A549 (cell line): ENCODE measurements around the gene TNIK. TPM values are rescaled to one million over a fixed set of nuclear protein-coding genes. Genes with fewer than 3 reads are reported as not detected.
"Not testable (repeated sequence)": the region's sequence is repeated elsewhere in the genome, so short reads cannot be mapped to it uniquely, and the experiment has no call there.

Source experiments
- ATAC-seq, 2 experiments: fragments of 200-7000 bp in 1 of 2; fragments of >200 bp in 1 of 2; cut with Nextera tagmentation in 1 of 2; cut with Tn5 transposase in 1 of 2; 3 replicates each; pipeline versions ENCODE4 v1.8.0 to v1.9.1; 2018 to 2020; ENCODE audit warnings: mild to moderate bottlenecking in 1 of 2, moderate library complexity in 1 of 2
- CTCF ChIA-PET: fragments of 300-600 bp; sonication (Branson Sonifier 250); formaldehyde crosslinking; extraction: SDS; loops from one replicate; lab custom pipeline; 2021; ENCODE audit warnings: antibody characterized with exemption, inconsistent platforms; lab: Yijun Ruan, JAX
- POLR2A ChIA-PET: fragments of 350-600 bp; formaldehyde crosslinking; extraction: SDS; loops from one replicate; lab custom pipeline; 2021; ENCODE audit warnings: antibody characterized with exemption, inconsistent platforms; lab: Yijun Ruan, JAX
- DNase-seq, 2 experiments: peaks; one replicate each; pipeline versions ENCODE4 v3.0.0 to v3.0.0-alpha.2; 2011 to 2016; ENCODE audit warnings: low read depth in 1 of 2, low spot score in 1 of 2
- FAIRE-seq: peaks from 2 replicates; lab custom pipeline; 2011; peaks lifted over from hg19 to GRCh38; lab: Jason Lieb, UNC
- H3K27ac ChIP-seq, 2 experiments: fragments of >200 bp; sonication (Bioruptor Twin); formaldehyde crosslinking; 3 replicates each; pipeline ENCODE4 v1.5.1; 2016 to 2017
- H3K4me1 ChIP-seq: fragments of >200 bp; sonication (Bioruptor Twin); formaldehyde crosslinking; 3 replicates; pipeline ENCODE4 v1.6.1; 2016
- H3K4me2 ChIP-seq: fragments of >200 bp; sonication (Bioruptor Twin); formaldehyde crosslinking; 3 replicates; pipeline ENCODE4 v1.6.1; 2016
- H3K4me3 ChIP-seq: fragments of >200 bp; sonication (Bioruptor Twin); formaldehyde crosslinking; 3 replicates; pipeline ENCODE4 v1.5.1; 2016
- H3K9me3 ChIP-seq: fragments of >200 bp; sonication (Bioruptor Twin); formaldehyde crosslinking; 3 replicates; pipeline ENCODE4 v1.6.1; 2016
- ATOH8 ChIP-seq: fragments of 250-450 bp; sonication (Bioruptor Pico); IDR thresholded peaks from 2 replicates; pipeline ENCODE4 v1.5.0; 2020; ENCODE audit warnings: low read depth, mild to moderate bottlenecking, moderate library complexity
- CBX8 ChIP-seq: fragments of 200-600 bp; sonication (generic); IDR thresholded peaks from 2 replicates; pipeline ENCODE4 v1.6.1; 2016
- CHD2 ChIP-seq: fragments of 150-350 bp; IDR thresholded peaks from 2 replicates; pipeline ENCODE4 v1.6.1; 2014; ENCODE audit warnings: low read length; ENCODE audit not compliant: partially characterized antibody
- ESRRA ChIP-seq: fragments of 150-350 bp; IDR thresholded peaks from 2 replicates; pipeline ENCODE4 v1.6.1; 2014; ENCODE audit warnings: mild to moderate bottlenecking, low read length, borderline replicate concordance
- FOSL2 ChIP-seq, 2 experiments: fragments of 450-650 bp in 1 of 2; fragments of >200 bp in 1 of 2; sonication (Bioruptor Twin) in 1 of 2; formaldehyde crosslinking; IDR thresholded peaks; 2 replicates each; pipeline versions ENCODE4 v1.5.0 to v1.6.1; 2016 to 2020; ENCODE audit warnings: mild to moderate bottlenecking in 1 of 2, moderate library complexity in 1 of 2
- FOXS1 ChIP-seq: fragments of 250-450 bp; sonication (Bioruptor Pico); IDR thresholded peaks from 2 replicates; pipeline ENCODE4 v1.5.0; 2020; ENCODE audit warnings: mild to moderate bottlenecking, moderate library complexity
- GATA3 ChIP-seq: IDR thresholded peaks from 2 replicates; pipeline ENCODE4 v1.6.1; 2012; ENCODE audit warnings: borderline replicate concordance
- HEYL ChIP-seq: fragments of 250-450 bp; sonication (Bioruptor Pico); IDR thresholded peaks from 2 replicates; pipeline ENCODE4 v1.8.0; 2021; ENCODE audit warnings: mild to moderate bottlenecking, moderate library complexity
- JUN ChIP-seq, 2 experiments: fragments of >200 bp; sonication (Bioruptor Twin); formaldehyde crosslinking; IDR thresholded peaks; 2 replicates in 1 of 2; 3 replicates in 1 of 2; pipeline ENCODE4 v1.6.1; 2016 to 2017
- JUNB ChIP-seq: fragments of >200 bp; sonication (Bioruptor Twin); formaldehyde crosslinking; IDR thresholded peaks from 2 replicates; pipeline ENCODE4 v1.6.1; 2016
- NPAS2 ChIP-seq: fragments of 250-450 bp; sonication (Bioruptor Pico); IDR thresholded peaks from 2 replicates; pipeline ENCODE4 v1.8.0; 2022; ENCODE audit warnings: mild to moderate bottlenecking, moderate library complexity, borderline replicate concordance
- NR3C1 ChIP-seq: fragments of >200 bp; sonication (Bioruptor Twin); formaldehyde crosslinking; IDR thresholded peaks from 3 replicates; pipeline ENCODE4 v1.6.1; 2017
- PHF8 ChIP-seq: fragments of 200-600 bp; sonication (generic); IDR thresholded peaks from 2 replicates; pipeline ENCODE4 v1.6.1; 2016; ENCODE audit warnings: low read depth, mild to moderate bottlenecking, antibody characterized with exemption, moderate library complexity, borderline replicate concordance
- POLR2A ChIP-seq: IDR thresholded peaks from 2 replicates; pipeline ENCODE4 v1.6.1; 2012; ENCODE audit warnings: mild to moderate bottlenecking, low read length
- POLR2AphosphoS2 ChIP-seq: conservative IDR thresholded peaks from 2 replicates; pipeline ENCODE4 v1.6.1; 2012; ENCODE audit warnings: low read length, improper control_type of control experiment, inconsistent platforms
- RNF2 ChIP-seq: fragments of 200-600 bp; sonication (generic); IDR thresholded peaks from 2 replicates; pipeline ENCODE4 v1.6.1; 2016; ENCODE audit warnings: low read depth, mild to moderate bottlenecking, antibody characterized with exemption, moderate library complexity, borderline replicate concordance
- SMC3 ChIP-seq: fragments of >200 bp; sonication (Bioruptor Twin); formaldehyde crosslinking; IDR thresholded peaks from 3 replicates; pipeline ENCODE4 v1.6.1; 2018; ENCODE audit warnings: inconsistent platforms
- ZC3H11A ChIP-seq: fragments of 450-650 bp; IDR thresholded peaks from 2 replicates; pipeline ENCODE4 v1.6.1; 2014; ENCODE audit warnings: antibody characterized with exemption, mild to moderate bottlenecking
- ZFP36 ChIP-seq: fragments of 450-650 bp; IDR thresholded peaks from 2 replicates; pipeline ENCODE4 v1.6.1; 2014; ENCODE audit warnings: borderline replicate concordance; ENCODE audit not compliant: partially characterized antibody
- ZNF302 ChIP-seq: fragments of 250-450 bp; sonication (Bioruptor Pico); IDR thresholded peaks from 2 replicates; pipeline ENCODE4 v1.9.0; 2021; ENCODE audit warnings: inconsistent platforms, mild to moderate bottlenecking, moderate library complexity
- WGBS: methylation state at CpG from one replicate; pipeline ENCODE4 v1.1.6; 2017; ENCODE audit errors: missing lambda C conversion rate; 5-methylcytosine and 5-hydroxymethylcytosine counted together
- polyA plus RNA-seq, 4 experiments: library from polyadenylated mRNA; depleted of rRNA in 3 of 4; stranded (reverse); fragments of >200 nt; fragmentation: RNase III in 1 of 4; extraction: RNeasy Plus Mini Kit Qiagen cat#74134 plus additional on column Dnase treatment in 1 of 4; gene quantifications; 2 replicates in 3 of 4; 3 replicates in 1 of 4; pipeline ENCODE4 v1.2.3, GENCODE V29; 2011 to 2017
- TF ChIP-seq, protein P1 (sequence below): IDR thresholded peaks from 2 replicates; pipeline ENCODE4 v1.6.1; 2012
- TF ChIP-seq, protein P2 (sequence below): fragments of 250-450 bp; sonication (Bioruptor Pico); IDR thresholded peaks from 2 replicates; pipeline ENCODE4 v1.5.0; 2021; ENCODE audit warnings: mild to moderate bottlenecking, moderate library complexity, borderline replicate concordance
- TF ChIP-seq, protein P3 (sequence below): fragments of >200 bp; sonication (Bioruptor Twin); formaldehyde crosslinking; IDR thresholded peaks from 3 replicates; pipeline ENCODE4 v1.5.1; 2016
- TF ChIP-seq, protein P4 (sequence below): fragments of >200 bp; sonication (Bioruptor Twin); formaldehyde crosslinking; IDR thresholded peaks from 3 replicates; pipeline ENCODE4 v1.6.1; 2016

The TNIK gene
- polyA plus RNA-seq, 2 of the 4 experiments (the other 2 are of a cell fraction), result 1.6 to 1.8 TPM

DNA sequence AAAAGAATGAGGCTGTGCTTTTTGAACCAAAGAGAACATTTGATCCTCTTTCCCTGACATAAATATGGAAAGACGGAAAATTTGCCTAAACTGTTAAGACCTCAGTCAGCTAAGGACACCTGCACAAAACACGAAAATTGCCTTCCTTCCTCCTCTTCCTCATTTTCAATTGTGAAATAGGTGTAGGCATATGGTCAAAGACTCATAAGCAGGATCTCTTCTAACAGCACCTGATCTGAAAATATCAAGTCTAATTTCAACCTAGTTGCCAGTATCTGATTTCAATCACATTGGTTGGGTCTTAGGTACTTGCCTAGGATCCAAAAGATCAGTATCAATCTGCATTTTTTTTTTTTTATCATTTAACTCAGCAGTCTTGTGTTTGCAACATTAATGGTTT lies 218.0 kb downstream of the TNIK start:
- no peak overlapping the region for H3K4me3 ChIP-seq
- POLR2A ChIA-PET, result no interaction called here
- CTCF ChIA-PET, result no interaction called here
- H3K9me3 ChIP-seq, result no peaks in the 10 kb centered on the region
- no peak overlapping the region for H3K27ac ChIP-seq
- no peaks in the 10 kb centered on the region for H3K4me1 ChIP-seq
- DNase-seq (no peak), FAIRE-seq (no peak), ATAC-seq (no peak)
- no peak overlapping the region for H3K4me2 ChIP-seq
- WGBS, result 87% methylated on average over 2 of the region's 2 CpGs
- TF ChIP-seq NR3C1 (no peak), CBX8 (no peak), NPAS2 (CRISPR knock-in tag) (no peak), GATA3 (no peak), ZC3H11A (no peak), ATOH8 (no peak), POLR2AphosphoS2 (no peak), RNF2 (no peak), ZFP36 (no peak), ESRRA (no peak), HEYL (no peak)
- TF ChIP-seq, protein P1, sequence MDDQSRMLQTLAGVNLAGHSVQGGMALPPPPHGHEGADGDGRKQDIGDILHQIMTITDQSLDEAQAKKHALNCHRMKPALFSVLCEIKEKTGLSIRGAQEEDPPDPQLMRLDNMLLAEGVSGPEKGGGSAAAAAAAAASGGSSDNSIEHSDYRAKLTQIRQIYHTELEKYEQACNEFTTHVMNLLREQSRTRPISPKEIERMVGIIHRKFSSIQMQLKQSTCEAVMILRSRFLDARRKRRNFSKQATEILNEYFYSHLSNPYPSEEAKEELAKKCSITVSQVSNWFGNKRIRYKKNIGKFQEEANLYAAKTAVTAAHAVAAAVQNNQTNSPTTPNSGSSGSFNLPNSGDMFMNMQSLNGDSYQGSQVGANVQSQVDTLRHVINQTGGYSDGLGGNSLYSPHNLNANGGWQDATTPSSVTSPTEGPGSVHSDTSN, result no peak

DNA sequence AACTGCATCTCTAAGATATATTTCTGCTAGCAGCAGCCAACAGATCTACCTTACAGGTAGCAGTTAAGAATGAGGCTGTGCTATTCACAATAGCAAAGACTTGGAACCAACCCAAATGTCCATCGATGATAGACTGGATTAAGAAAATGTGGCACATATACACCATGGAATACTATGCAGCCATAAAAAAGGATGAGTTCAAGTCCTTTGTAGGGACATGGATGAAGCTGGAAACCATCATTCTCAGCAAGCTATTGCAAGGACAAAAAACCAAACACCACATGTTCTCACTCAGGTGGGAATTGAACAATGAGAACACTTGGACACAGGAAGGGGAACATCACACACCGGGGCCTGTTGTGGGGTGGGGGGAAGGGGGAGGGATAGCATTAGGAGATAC lies 218.6 kb downstream of the TNIK start:
- POLR2A ChIA-PET, ATAC-seq, H3K4me2 ChIP-seq, DNase-seq, H3K4me3 ChIP-seq, H3K9me3 ChIP-seq, CTCF ChIA-PET, H3K27ac ChIP-seq, FAIRE-seq, H3K4me1 ChIP-seq: not testable (repeated sequence)
- 93% methylated on average over 2 of the region's 2 CpGs for WGBS

- no peak overlapping the region for H3K4me3 ChIP-seq
- WGBS, result 74% methylated on average over 3 of the region's 3 CpGs
- no peak overlapping the region for H3K27ac ChIP-seq
- ATAC-seq (no peak), FAIRE-seq (no peak), DNase-seq (no peak)
- no peaks in the 10 kb centered on the region for H3K4me1 ChIP-seq
- POLR2A ChIA-PET, result no interaction called here
- no peak overlapping the region for H3K4me2 ChIP-seq
- no peaks in the 10 kb centered on the region for H3K9me3 ChIP-seq
- CTCF ChIA-PET, result no interaction called here
- TF ChIP-seq, protein P2, sequence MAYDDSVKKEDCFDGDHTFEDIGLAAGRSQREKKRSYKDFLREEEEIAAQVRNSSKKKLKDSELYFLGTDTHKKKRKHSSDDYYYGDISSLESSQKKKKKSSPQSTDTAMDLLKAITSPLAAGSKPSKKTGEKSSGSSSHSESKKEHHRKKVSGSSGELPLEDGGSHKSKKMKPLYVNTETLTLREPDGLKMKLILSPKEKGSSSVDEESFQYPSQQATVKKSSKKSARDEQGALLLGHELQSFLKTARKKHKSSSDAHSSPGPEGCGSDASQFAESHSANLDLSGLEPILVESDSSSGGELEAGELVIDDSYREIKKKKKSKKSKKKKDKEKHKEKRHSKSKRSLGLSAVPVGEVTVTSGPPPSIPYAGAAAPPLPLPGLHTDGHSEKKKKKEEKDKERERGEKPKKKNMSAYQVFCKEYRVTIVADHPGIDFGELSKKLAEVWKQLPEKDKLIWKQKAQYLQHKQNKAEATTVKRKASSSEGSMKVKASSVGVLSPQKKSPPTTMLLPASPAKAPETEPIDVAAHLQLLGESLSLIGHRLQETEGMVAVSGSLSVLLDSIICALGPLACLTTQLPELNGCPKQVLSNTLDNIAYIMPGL (CRISPR knock-in tag), result no peak
- no peak for TF ChIP-seq PHF8
- no peak for TF ChIP-seq ESRRA
- no peak for TF ChIP-seq JUN (IDR thresholded peaks at IDR 0.05)
- TF ChIP-seq POLR2A, result no peak
- TF ChIP-seq SMC3, result no peak
- no peak for TF ChIP-seq FOSL2 (IDR thresholded peaks at IDR 0.05)
- TF ChIP-seq FOSL2 (CRISPR knock-in tag; IDR thresholded peaks at IDR 0.05), result no peak
- no peak for TF ChIP-seq NPAS2 (CRISPR knock-in tag)
- TF ChIP-seq ZNF302 (CRISPR knock-in tag), result no peak
- TF ChIP-seq NR3C1, result no peak
- no peak for TF ChIP-seq FOXS1 (CRISPR knock-in tag)
- TF ChIP-seq, protein P3, sequence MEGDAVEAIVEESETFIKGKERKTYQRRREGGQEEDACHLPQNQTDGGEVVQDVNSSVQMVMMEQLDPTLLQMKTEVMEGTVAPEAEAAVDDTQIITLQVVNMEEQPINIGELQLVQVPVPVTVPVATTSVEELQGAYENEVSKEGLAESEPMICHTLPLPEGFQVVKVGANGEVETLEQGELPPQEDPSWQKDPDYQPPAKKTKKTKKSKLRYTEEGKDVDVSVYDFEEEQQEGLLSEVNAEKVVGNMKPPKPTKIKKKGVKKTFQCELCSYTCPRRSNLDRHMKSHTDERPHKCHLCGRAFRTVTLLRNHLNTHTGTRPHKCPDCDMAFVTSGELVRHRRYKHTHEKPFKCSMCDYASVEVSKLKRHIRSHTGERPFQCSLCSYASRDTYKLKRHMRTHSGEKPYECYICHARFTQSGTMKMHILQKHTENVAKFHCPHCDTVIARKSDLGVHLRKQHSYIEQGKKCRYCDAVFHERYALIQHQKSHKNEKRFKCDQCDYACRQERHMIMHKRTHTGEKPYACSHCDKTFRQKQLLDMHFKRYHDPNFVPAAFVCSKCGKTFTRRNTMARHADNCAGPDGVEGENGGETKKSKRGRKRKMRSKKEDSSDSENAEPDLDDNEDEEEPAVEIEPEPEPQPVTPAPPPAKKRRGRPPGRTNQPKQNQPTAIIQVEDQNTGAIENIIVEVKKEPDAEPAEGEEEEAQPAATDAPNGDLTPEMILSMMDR, result no peak
- TF ChIP-seq, protein P4, sequence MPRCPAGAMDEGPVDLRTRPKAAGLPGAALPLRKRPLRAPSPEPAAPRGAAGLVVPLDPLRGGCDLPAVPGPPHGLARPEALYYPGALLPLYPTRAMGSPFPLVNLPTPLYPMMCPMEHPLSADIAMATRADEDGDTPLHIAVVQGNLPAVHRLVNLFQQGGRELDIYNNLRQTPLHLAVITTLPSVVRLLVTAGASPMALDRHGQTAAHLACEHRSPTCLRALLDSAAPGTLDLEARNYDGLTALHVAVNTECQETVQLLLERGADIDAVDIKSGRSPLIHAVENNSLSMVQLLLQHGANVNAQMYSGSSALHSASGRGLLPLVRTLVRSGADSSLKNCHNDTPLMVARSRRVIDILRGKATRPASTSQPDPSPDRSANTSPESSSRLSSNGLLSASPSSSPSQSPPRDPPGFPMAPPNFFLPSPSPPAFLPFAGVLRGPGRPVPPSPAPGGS, result no peak
- no peak for TF ChIP-seq CHD2
- no peak for TF ChIP-seq JUNB
- TF ChIP-seq RNF2, result no peak
- TF ChIP-seq, all 56 proteins: peak for 0
Observed at GRCh38 chr3:171240504-171240835, 219.7 kb downstream of the TNIK start.
